Measurements from ENCODE around the gene PNPLA6. TPM values are rescaled to one million over a fixed set of nuclear protein-coding genes. Genes with fewer than 3 reads are reported as not detected.

The PNPLA6 gene
- total RNA-seq, 4 donors from 2014 or later: 54.9 to 111 (median 75.2) TPM

DNA sequence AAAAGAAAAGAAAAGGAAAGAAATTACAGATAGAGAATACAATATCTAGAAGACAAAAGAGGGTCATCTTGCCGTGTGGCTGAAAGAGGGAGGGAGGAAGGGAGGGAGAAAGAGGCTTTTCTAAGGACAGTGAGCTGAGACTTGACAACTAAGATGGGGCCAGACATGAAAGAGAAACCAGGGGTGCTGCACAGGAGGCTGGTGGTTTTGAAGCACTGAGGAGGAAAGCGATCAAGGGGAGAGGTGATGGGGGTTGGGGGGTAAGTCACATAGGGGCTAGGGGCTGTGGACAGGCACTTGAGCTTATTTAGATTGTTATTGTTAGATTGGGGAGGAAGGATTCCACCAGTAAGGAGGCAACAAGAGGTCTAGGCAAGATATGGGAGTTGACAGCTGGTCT lies 17.3 kb downstream of the PNPLA6 start:
- ATAC-seq: no peak
- H3K4me1 ChIP-seq: peaks cover 0 to 16% (median 0%) of the 10 kb centered on the region in 3 donors
- H3K36me3 ChIP-seq: peaks cover 0 to 72% of the 10 kb centered on the region in 2 donors
- TF ChIP-seq EP300 (IDR thresholded peaks at IDR 0.05): no peak
- no peak for TF ChIP-seq POLR2AphosphoS5 (IDR thresholded peaks at IDR 0.05)
- TF ChIP-seq CTCF (IDR thresholded peaks at IDR 0.05): no peak
- no peak for TF ChIP-seq POLR2A (IDR thresholded peaks at IDR 0.05)
- H3K9me3 ChIP-seq: no peaks in the 10 kb centered on the region
- WGBS, 2 donors (ENCODE audit: low coverage in 1 of 2): 0 to 50% methylated on average over 1 to 2 of the region's 2 CpGs
- H3K27ac ChIP-seq: no peak overlapping the region
- H3K27me3 ChIP-seq: no peaks in the 10 kb centered on the region
- no peak overlapping the region for H3K4me3 ChIP-seq

DNA sequence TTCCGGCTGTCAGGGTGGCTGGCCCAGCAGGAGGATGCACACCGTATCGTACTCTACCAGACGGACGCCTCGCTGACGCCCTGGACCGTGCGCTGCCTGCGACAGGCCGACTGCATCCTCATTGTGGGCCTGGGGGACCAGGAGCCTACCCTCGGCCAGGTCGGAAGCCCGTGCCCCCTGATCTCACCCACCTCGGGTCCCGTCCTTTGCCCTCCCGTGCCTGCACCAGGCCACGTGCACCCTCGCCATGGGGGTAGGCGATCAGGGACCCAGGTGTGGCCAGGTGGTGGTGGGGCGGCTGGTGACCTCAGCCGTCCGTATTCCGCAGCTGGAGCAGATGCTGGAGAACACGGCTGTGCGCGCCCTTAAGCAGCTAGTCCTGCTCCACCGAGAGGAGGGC lies 19.0 kb downstream of the PNPLA6 start:
- Histone ChIP-seq H3K27me3 (no peaks in the 10 kb centered on the region), H3K4me1 (peaks cover 0 to 16% (median 0%) of the 10 kb centered on the region in 3 donors), H3K27ac (no peak overlapping the region), H3K4me3 (no peak overlapping the region), H3K36me3 (peaks cover 0 to 88% of the 10 kb centered on the region in 2 donors), H3K9me3 (no peaks in the 10 kb centered on the region)
- 87% methylated on average over 3 of the region's 28 CpGs; no CpG with 5 or more reads in 1 of the 2 donors for WGBS, 2 donors (ENCODE audit: low coverage in 1 of 2)
- TF ChIP-seq POLR2AphosphoS5 (IDR thresholded peaks at IDR 0.05): no peak
- no peak for TF ChIP-seq EP300 (IDR thresholded peaks at IDR 0.05)
- TF ChIP-seq POLR2A (IDR thresholded peaks at IDR 0.05): no peak
- TF ChIP-seq CTCF (IDR thresholded peaks at IDR 0.05): no peak
- ATAC-seq: no peak

GRCh38 chr19:7554990-7555864 lies 19.7 kb downstream of the PNPLA6 start:
- no CpG with 5 or more reads among the region's 62 CpGs for WGBS, 2 donors (ENCODE audit: low coverage in 1 of 2)
- no peak overlapping the region for H3K4me3 ChIP-seq
- peaks cover 0 to 88% of the 10 kb centered on the region in 2 donors for H3K36me3 ChIP-seq
- no peak overlapping the region for H3K27ac ChIP-seq
- TF ChIP-seq POLR2A (IDR thresholded peaks at IDR 0.05) (no peak), EP300 (IDR thresholded peaks at IDR 0.05) (no peak), CTCF (IDR thresholded peaks at IDR 0.05) (no peak), POLR2AphosphoS5 (IDR thresholded peaks at IDR 0.05) (no peak)
- peaks cover 0 to 16% (median 0%) of the 10 kb centered on the region in 3 donors for H3K4me1 ChIP-seq
- no peaks in the 10 kb centered on the region for H3K27me3 ChIP-seq
- ATAC-seq: no peak
- no peaks in the 10 kb centered on the region for H3K9me3 ChIP-seq

GRCh38 chr19:7556696-7557315 lies 21.3 kb downstream of the PNPLA6 start:
- Histone ChIP-seq H3K27me3 (no peaks in the 10 kb centered on the region), H3K9me3 (no peaks in the 10 kb centered on the region), H3K4me3 (no peak overlapping the region), H3K36me3 (peaks cover 0 to 95% of the 10 kb centered on the region in 2 donors), H3K4me1 (peaks cover 0 to 4% (median 0%) of the 10 kb centered on the region in 3 donors), H3K27ac (no peak overlapping the region)
- TF ChIP-seq POLR2AphosphoS5 (IDR thresholded peaks at IDR 0.05) (no peak), POLR2A (IDR thresholded peaks at IDR 0.05) (no peak), CTCF (IDR thresholded peaks at IDR 0.05) (no peak), EP300 (IDR thresholded peaks at IDR 0.05) (no peak)
- no CpG with 5 or more reads among the region's 54 CpGs for WGBS, 2 donors (ENCODE audit: low coverage in 1 of 2)
- ATAC-seq: no peak
